ENCODE data around the gene KCTD11.
"Not testable (repeated sequence)": the region's sequence is repeated elsewhere in the genome, so short reads cannot be mapped to it uniquely, and the experiment has no call there.

The KCTD11 gene

DNA sequence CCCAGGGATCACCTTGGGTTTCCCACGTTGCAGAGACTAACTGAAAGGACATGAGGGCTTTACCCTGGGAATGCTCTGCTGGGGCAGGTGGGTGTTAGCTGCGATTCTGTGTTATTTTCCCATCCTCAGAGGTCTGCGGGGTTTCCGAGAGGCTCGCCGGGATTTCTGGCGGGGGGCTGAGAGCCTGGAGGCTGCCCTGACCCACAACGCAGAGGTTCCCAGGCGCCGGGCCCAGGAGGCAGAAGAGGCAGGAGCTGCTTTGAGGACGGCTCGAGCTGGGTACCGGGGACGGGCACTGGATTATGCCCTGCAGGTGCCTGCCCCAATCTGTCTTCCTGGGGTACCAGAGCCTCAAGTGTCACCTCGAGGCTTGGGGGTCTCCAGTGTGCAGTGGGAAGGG, 8.7 kb upstream of the KCTD11 start:
- DNase-seq (ENCODE audit: low read depth, low spot score), result no peak

- DNase-seq (ENCODE audit: low read depth, low spot score), result no peak
These were observed 5.0 kb upstream of the KCTD11 start for GRCh38 chr17:7346761-7347614.

GRCh38 chr17:7347630-7348477, 4.1 kb upstream of the KCTD11 start:
- no peak for DNase-seq (ENCODE audit: low read depth, low spot score)

DNA sequence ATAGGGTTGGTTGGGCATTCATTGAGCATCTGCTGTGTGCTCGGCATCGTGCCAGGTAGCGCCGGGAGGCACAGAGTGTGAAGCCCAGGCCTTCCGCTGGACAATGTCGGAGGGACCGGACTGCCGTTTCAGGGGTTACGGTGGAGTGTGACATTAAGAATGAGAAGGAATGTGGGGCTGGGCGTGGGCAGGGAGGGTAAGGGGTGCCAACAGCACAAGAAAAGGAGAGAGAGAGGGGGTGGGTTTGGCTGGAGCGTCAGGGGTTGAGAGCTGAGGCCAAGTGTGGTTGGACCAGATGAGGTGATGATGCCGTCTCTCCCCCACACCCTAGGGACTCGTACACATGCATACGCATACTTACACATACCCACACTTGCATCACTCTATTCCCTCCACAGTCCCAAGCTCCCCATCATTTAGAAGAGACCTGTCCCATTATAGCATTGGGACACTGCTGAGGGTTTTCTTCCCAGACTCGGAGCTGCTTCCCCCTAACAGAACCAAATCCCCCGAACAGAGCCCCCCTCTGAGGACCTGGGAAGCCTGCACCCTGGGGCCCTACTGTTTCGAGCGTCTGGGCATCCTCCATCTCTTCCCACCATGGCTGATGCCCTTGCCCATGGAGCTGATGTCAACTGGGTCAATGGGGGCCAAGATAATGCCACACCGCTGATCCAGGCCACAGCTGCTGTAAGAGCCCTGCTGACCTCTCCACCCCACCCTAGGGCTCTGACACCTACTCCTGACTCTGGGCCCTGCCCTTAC, 3.3 kb upstream of the KCTD11 start:
- no peak for DNase-seq (ENCODE audit: low read depth, low spot score)

- DNase-seq (ENCODE audit: low read depth, low spot score), result no peak
These were observed 534 bp downstream of the KCTD11 start for GRCh38 chr17:7352503-7352889.

DNA sequence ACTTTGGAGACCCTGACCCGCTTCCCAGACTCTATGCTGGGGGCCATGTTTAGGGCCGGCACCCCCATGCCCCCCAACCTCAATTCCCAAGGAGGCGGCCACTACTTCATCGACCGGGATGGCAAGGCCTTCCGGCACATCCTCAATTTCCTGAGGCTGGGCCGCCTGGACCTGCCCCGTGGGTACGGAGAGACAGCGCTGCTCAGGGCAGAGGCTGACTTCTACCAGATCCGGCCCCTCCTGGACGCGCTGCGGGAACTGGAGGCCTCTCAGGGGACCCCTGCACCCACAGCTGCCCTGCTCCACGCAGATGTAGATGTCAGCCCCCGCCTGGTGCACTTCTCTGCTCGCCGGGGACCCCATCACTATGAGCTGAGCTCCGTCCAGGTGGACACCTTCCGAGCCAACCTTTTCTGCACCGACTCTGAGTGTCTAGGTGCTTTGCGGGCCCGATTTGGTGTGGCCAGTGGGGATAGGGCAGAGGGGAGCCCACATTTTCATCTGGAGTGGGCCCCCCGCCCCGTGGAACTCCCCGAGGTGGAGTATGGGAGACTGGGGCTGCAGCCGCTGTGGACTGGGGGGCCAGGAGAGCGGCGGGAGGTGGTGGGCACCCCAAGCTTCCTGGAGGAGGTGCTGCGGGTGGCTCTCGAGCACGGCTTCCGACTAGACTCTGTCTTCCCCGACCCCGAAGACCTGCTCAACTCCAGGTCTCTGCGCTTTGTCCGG, 1.1 kb downstream of the KCTD11 start:
- no peak for DNase-seq (ENCODE audit: low read depth, low spot score)

GRCh38 chr17:7354262-7354843, 2.4 kb downstream of the KCTD11 start:
- peak; percentile 36 for DNase-seq (ENCODE audit: low read depth, low spot score)

DNA sequence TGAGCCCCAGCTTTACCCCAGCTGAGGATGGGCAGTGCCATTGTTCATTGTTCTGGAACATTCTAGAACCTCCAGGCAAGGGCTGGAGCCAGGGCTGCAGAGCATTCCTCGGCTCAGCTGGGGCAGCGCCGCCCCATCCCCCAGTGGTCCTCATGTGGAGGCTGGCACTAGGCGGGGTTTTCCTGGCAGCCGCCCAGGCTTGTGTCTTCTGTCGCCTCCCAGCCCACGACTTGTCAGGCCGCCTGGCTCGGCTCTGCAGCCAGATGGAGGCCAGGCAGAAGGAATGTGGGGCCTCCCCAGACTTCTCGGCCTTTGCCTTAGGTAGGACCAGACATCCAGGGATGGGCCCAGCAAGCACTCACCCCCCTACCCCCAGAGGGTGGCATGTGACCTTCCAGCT, 3.1 kb downstream of the KCTD11 start, which contains the start of gene TMEM95:
Gene TMEM95, plus strand, starts transcription at position 104 of the 400 bp plus-strand sequence. Its CDS starts 49 bp downstream, at position 153.
- DNase-seq (ENCODE audit: low read depth, low spot score), result no peak

- DNase-seq (ENCODE audit: low read depth, low spot score), result no peak
These were observed 3.6 kb downstream of the KCTD11 start for GRCh38 chr17:7355573-7355972.

GRCh38 chr17:7356072-7356549, 4.1 kb downstream of the KCTD11 start:
- DNase-seq (ENCODE audit: low read depth, low spot score), result peak; percentile 93

DNA sequence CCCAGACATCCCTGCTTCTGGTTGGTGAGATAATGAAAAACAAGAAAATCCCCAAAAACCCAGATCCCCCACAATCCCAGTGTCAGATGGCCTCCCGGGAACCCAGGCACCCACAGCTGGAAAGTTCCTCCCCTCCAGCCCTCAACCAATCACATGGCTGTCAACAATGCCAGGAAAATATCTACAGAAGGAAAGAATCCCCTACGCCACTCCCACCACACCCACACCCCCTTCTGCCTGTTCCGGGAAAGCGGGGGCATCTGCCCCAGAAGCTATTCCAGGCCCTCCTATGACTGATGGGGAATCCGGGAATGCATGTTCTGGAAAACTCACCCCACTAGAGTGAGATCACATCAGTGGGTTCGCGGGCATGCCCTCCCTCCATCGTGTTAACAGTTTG, 4.8 kb downstream of the KCTD11 start:
- DNase-seq (ENCODE audit: low read depth, low spot score), result no peak

DNA sequence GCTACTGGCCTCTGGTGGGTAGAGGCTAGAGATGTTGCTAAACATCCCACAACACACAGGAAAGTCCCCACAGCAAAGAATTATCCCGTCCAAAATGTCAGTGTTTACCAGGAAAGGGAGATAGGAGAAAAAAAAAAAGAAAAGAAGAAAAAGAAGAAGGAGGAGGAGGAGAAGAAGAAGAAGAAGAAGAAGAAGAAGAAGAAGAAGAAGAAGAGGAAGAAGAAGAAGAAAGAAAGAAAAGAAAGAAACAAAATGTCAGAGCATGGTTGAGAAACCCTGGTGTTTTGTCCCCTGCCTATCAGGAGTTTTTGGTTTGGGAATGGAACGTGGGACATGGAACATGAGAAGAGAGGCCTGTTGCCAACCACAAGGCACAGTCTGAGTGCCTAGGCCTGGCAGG, 5.4 kb downstream of the KCTD11 start:
- DNase-seq (ENCODE audit: low read depth, low spot score), result no peak

DNA sequence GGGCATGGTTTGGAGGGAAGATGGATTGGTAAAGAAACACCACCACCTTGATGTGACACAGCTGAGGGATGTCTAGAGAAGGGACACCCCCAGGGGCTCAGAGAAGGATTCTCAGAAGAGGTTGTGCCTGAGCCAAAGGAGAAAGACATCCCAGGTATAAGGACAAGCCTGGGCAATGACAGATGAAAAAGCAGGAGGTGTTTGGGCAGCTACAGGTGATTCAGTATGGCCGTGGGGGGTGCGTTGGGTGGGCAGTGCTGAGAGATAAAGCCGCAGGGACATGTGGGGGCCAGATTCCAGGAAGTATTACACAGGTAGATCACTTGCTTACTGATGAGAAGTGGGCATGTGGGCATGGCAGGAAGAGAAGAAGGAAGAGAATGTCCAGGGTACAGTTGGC, 9.9 kb downstream of the KCTD11 start:
- no peak for DNase-seq (ENCODE audit: low read depth, low spot score)

- peak; percentile 14 for DNase-seq (ENCODE audit: low read depth, low spot score)
These were observed 11.3 kb downstream of the KCTD11 start for GRCh38 chr17:7363311-7363710.

DNA sequence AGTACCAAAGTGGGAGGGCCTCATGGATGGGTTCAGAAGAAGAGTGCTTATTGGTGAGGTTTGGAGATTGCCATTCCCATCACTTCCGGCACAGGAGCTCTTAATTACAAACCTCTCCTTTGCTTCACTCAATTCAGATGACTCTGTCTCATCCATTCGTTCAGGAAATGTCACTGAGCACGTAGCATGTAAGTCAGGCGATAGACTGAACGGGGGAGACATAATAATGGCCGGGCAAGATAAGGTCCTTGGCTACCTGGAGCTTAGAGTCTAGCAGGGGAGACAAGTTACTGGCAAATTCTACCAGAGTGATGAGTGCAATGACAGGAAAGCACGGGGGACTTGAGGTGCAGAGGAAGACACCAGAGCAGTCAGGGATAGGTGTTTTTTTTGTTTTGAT, 14.0 kb downstream of the KCTD11 start:
- DNase-seq (ENCODE audit: low read depth, low spot score), result not testable (repeated sequence)

GRCh38 chr17:7367083-7367482, 15.1 kb downstream of the KCTD11 start:
- peak; percentile 18 for DNase-seq (ENCODE audit: low read depth, low spot score)

- no peak for DNase-seq (ENCODE audit: low read depth, low spot score)
These were observed 16.1 kb downstream of the KCTD11 start for GRCh38 chr17:7367918-7368598.

- DNase-seq (ENCODE audit: low read depth, low spot score), result not testable (repeated sequence)
These were observed 16.6 kb downstream of the KCTD11 start for GRCh38 chr17:7368599-7368994.

GRCh38 chr17:7369825-7370224, 17.9 kb downstream of the KCTD11 start:
- DNase-seq (ENCODE audit: low read depth, low spot score), result no peak

GRCh38 chr17:7370853-7371252, 18.9 kb downstream of the KCTD11 start:
- no peak for DNase-seq (ENCODE audit: low read depth, low spot score)
